GM12878 (cell line): ENCODE measurements around the gene MKX. TPM values are rescaled to one million over a fixed set of nuclear protein-coding genes. Genes with fewer than 3 reads are reported as not detected.

Source experiments
- ATAC-seq: fragments of 200-7000 bp; cut with Tn5 transposase; 3 replicates; pipeline ENCODE4 v1.9.1; 2020; ENCODE audit warnings: mild to moderate bottlenecking, moderate library complexity
- BruUV-seq: library from RNA; stranded (reverse); fragments of 400-500 nt; replicated peaks from 2 replicates; lab custom pipeline; 2021; lab: Mats Ljungman, UMichigan
- CTCF ChIA-PET: fragments of 300-600 bp; sonication (Branson Sonifier 250); formaldehyde crosslinking; extraction: SDS; loops from one replicate; lab custom pipeline; 2021; ENCODE audit warnings: inconsistent platforms; lab: Yijun Ruan, JAX
- POLR2A ChIA-PET: fragments of 350-600 bp; formaldehyde crosslinking; extraction: SDS; loops from one replicate; lab custom pipeline; 2021; ENCODE audit warnings: inconsistent platforms; lab: Charles Lee
- RAD21 ChIA-PET: fragments of 300-600 bp; sonication (Branson Sonifier 250); formaldehyde crosslinking; loops from one replicate; lab custom pipeline; 2023; ENCODE audit warnings: antibody characterized with exemption; ENCODE audit not compliant: unreplicated experiment; lab: Charles Lee
- SMC1A ChIA-PET: fragments of 300-600 bp; sonication (Branson Sonifier 250); formaldehyde crosslinking; loops from one replicate; lab custom pipeline; 2023; ENCODE audit not compliant: unreplicated experiment, uncharacterized antibody; lab: Charles Lee
- DNase-seq: peaks from one replicate; pipeline ENCODE4 v3.0.0-alpha.2; 2011; ENCODE audit warnings: low read depth, low spot score
- FAIRE-seq: peaks from 3 replicates; lab custom pipeline; 2011; peaks lifted over from hg19 to GRCh38; lab: Jason Lieb, UNC
- H2AFZ ChIP-seq: 2 replicates; pipeline ENCODE4 v1.6.0; 2011; ENCODE audit warnings: low read depth, low read length, control low read depth; ENCODE audit not compliant: control insufficient read depth
- H3K27ac ChIP-seq: 2 replicates; pipeline ENCODE4 v1.5.1; 2011; ENCODE audit warnings: control low read depth; ENCODE audit not compliant: control insufficient read depth, insufficient read depth
- H3K27me3 ChIP-seq, 2 experiments: replicated peaks in 1 of 2; 2 replicates each; pipeline versions ENCODE4 v1.6.0 to v1.6.1; 2011; ENCODE audit warnings: low read length in 1 of 2; ENCODE audit not compliant: control insufficient read depth in 2 of 2, insufficient read depth in 2 of 2
- H3K36me3 ChIP-seq, 2 experiments: 2 replicates each; pipeline ENCODE4 v1.5.1; 2011; ENCODE audit warnings: low read length in 1 of 2; ENCODE audit not compliant: control insufficient read depth in 2 of 2, insufficient read depth in 2 of 2
- H3K4me1 ChIP-seq: 2 replicates; pipeline ENCODE4 v1.6.1; 2011; ENCODE audit warnings: mild to moderate bottlenecking, low read length, moderate library complexity, mixed read lengths; ENCODE audit not compliant: control insufficient read depth, insufficient read depth
- H3K4me2 ChIP-seq: 2 replicates; pipeline ENCODE4 v1.6.0; 2011; ENCODE audit warnings: control low read depth; ENCODE audit not compliant: control insufficient read depth, insufficient read depth
- H3K4me3 ChIP-seq: fragments of 200-600 bp; sonication (generic); 2 replicates; pipeline ENCODE4 v1.5.1; 2016
- H3K79me2 ChIP-seq: 2 replicates; pipeline ENCODE4 v1.6.0; 2011; ENCODE audit warnings: low read length; ENCODE audit not compliant: control insufficient read depth, insufficient read depth
- H3K9ac ChIP-seq: 2 replicates; pipeline ENCODE4 v1.8.0; 2011; ENCODE audit warnings: low read length, control low read depth, mixed read lengths; ENCODE audit not compliant: control insufficient read depth, insufficient read depth
- H3K9me3 ChIP-seq: replicated peaks from 3 replicates; pipeline ENCODE4 v1.5.1; 2011; ENCODE audit warnings: mild to moderate bottlenecking, low read length; ENCODE audit not compliant: control insufficient read depth, insufficient read depth
- H4K20me1 ChIP-seq: 2 replicates; pipeline ENCODE4 v1.6.0; 2011; ENCODE audit not compliant: control insufficient read depth, insufficient read depth
- BCLAF1 ChIP-seq: fragments of 450-650 bp; IDR thresholded peaks from 2 replicates; pipeline ENCODE4 v1.6.1; 2017; ENCODE audit warnings: antibody characterized with exemption, mild to moderate bottlenecking, moderate library complexity
- BMI1 ChIP-seq: fragments of 450-650 bp; IDR thresholded peaks from 2 replicates; pipeline ENCODE4 v1.6.1; 2016; ENCODE audit warnings: mild to moderate bottlenecking, moderate library complexity, borderline replicate concordance
- CBFB ChIP-seq: IDR thresholded peaks from 2 replicates; pipeline ENCODE4 v1.6.1; 2016; ENCODE audit warnings: antibody characterized with exemption, low read depth
- CEBPZ ChIP-seq: fragments of 150-350 bp; IDR thresholded peaks from 2 replicates; pipeline ENCODE4 v1.6.1; 2016; ENCODE audit warnings: low read depth, low read length
- ETV6 ChIP-seq, 2 experiments: fragments of 450-650 bp in 1 of 2; IDR thresholded peaks in 1 of 2; conservative IDR thresholded peaks in 1 of 2; 2 replicates each; pipeline ENCODE4 v1.6.1; 2014; ENCODE audit warnings: antibody characterized with exemption in 1 of 2, borderline replicate concordance in 1 of 2, low read depth in 1 of 2, mild to moderate bottlenecking in 1 of 2, moderate library complexity in 1 of 2
- HCFC1 ChIP-seq: fragments of 150-350 bp; IDR thresholded peaks from 2 replicates; pipeline ENCODE4 v1.6.1; 2014; ENCODE audit warnings: low read length
- JUNB ChIP-seq: IDR thresholded peaks from 2 replicates; pipeline ENCODE4 v1.6.1; 2016; ENCODE audit warnings: antibody characterized with exemption, mild to moderate bottlenecking
- KAT2A ChIP-seq: conservative IDR thresholded peaks from 2 replicates; pipeline ENCODE4 v1.6.1; 2011; ENCODE audit warnings: low read depth, low read length; ENCODE audit not compliant: control insufficient read depth
- NFYA ChIP-seq: IDR thresholded peaks from 2 replicates; pipeline ENCODE4 v1.6.1; 2011; ENCODE audit warnings: low read depth, mild to moderate bottlenecking, low read length, improper control_type of control experiment, borderline replicate concordance
- NR2C1 ChIP-seq: fragments of 450-650 bp; IDR thresholded peaks from 2 replicates; pipeline ENCODE4 v1.6.1; 2017; ENCODE audit warnings: antibody characterized with exemption, mild to moderate bottlenecking, moderate library complexity
- PML ChIP-seq: IDR thresholded peaks from 2 replicates; pipeline ENCODE4 v1.6.1; 2012; ENCODE audit warnings: low read length, inconsistent platforms
- PRDM15 ChIP-seq: fragments of 450-650 bp; formaldehyde crosslinking; IDR thresholded peaks from 2 replicates; pipeline ENCODE4 v1.4.0; 2020; ENCODE audit warnings: mild to moderate bottlenecking, moderate library complexity
- SIX5 ChIP-seq: IDR thresholded peaks from 2 replicates; pipeline ENCODE4 v1.6.1; 2011; ENCODE audit warnings: mild to moderate bottlenecking, low read depth, low read length, moderate library complexity; ENCODE audit not compliant: severe bottlenecking
- SRF ChIP-seq, 2 experiments: IDR thresholded peaks; 2 replicates each; pipeline ENCODE4 v1.6.1; 2011; ENCODE audit warnings: low read depth in 2 of 2, low read length in 2 of 2, mild to moderate bottlenecking in 1 of 2, moderate library complexity in 1 of 2
- WGBS: methylation state at CpG from one replicate; pipeline ENCODE4 v1.1.6; 2016; ENCODE audit warnings: low lambda C conversion rate; ENCODE audit not compliant: insufficient replicate concordance, insufficient coverage; ENCODE audit errors: missing lambda C conversion rate; 5-methylcytosine and 5-hydroxymethylcytosine counted together
- in situ Hi-C: fragments of 300-500 bp; cut with MboI; formaldehyde crosslinking; loops from 9 replicates; pipeline ENCODE4 v1.14.3; 2018; ENCODE audit warnings: mixed read lengths
- intact Hi-C: fragments of 100-400 bp; cut with micrococcal nuclease; formaldehyde crosslinking; loops from one replicate; pipeline ENCODE4 v1.14.2; 2022; ENCODE audit not compliant: unreplicated experiment
- polyA plus RNA-seq, 11 experiments: library from polyadenylated mRNA; depleted of rRNA in 4 of 11; unstranded in 6 of 11; stranded (reverse) in 5 of 11; fragments of >200 nt; fragmentation: Nextera tagmentation in 4 of 11; fragmentation: Illumina TruSeq in 1 of 11; extraction: Ambion mirVana in 4 of 11; extraction: Trizol in 1 of 11; gene quantifications; 1 replicate in 1 of 11; 2 replicates in 10 of 11; pipeline versions ENCODE4 v1.2.1 to v1.2.3, GENCODE V29; 2011 to 2016; ENCODE audit warnings: inconsistent platforms in 2 of 11, missing spikeins in 2 of 11, low read depth in 1 of 11
- total RNA-seq, 4 experiments: library from RNA; depleted of rRNA in 3 of 4; stranded (reverse); fragments of >200 nt in 3 of 4; fragmentation: Illumina TruSeq in 1 of 4; extraction: Trizol in 1 of 4; gene quantifications; 2 replicates each; pipeline versions ENCODE4 v1.2.1 to v1.2.3, GENCODE V29; 2013 to 2021

The MKX gene
- total and polyA plus RNA-seq, 10 of the 15 experiments (the other 5 are each of a cell fraction or from before 2014, with no cell fraction given) = not detected

- Histone ChIP-seq H3K4me1 (no peaks in the 10 kb centered on the region), H3K9me3 (no peaks in the 10 kb centered on the region), H2AFZ (no peak overlapping the region), H3K27ac (no peak overlapping the region), H3K27me3 (no peaks in the 10 kb centered on the region; a peak in 2 of 4 replicates), H3K9ac (no peak overlapping the region), H3K4me2 (no peak overlapping the region), H3K4me3 (no peak overlapping the region), H3K36me3 (no peaks in the 10 kb centered on the region), H4K20me1 (no peaks in the 10 kb centered on the region), H3K79me2 (no peaks in the 10 kb centered on the region)
- ATAC-seq (no peak), FAIRE-seq (no peak), DNase-seq (no peak)
- RAD21 ChIA-PET = no interaction called here
- 11% methylated on average over 5 of the region's 5 CpGs for WGBS
- POLR2A ChIA-PET = no interaction called here
- in situ Hi-C loops (no loop called here), intact Hi-C loops (no loop called here)
- no TSS peak for BruUV-seq
- CTCF ChIA-PET = interaction anchor here (1.1 kb wide), 1 partner anchor 622 kb away, joined by 3 read pairs; no protein-coding TSS in a partner anchor
- SMC1A ChIA-PET = no interaction called here
- TF ChIP-seq PML = no peak
- TF ChIP-seq SRF (IDR thresholded peaks at IDR 0.05; ENCODE audit: low read depth in 2 of 2, low read length in 2 of 2) = no peak
- TF ChIP-seq NR2C1 = no peak
- no peak for TF ChIP-seq KAT2A
- no peak for TF ChIP-seq CEBPZ
- TF ChIP-seq HCFC1 = no peak
- TF ChIP-seq ETV6 (conservative IDR thresholded peaks at IDR 0.05 in 1 of 2, IDR thresholded peaks at IDR 0.05 in 1 of 2; ENCODE audit: borderline replicate concordance in 1 of 2, low read depth in 1 of 2) = no peak
- no peak for TF ChIP-seq PRDM15 (CRISPR knock-in tag)
- no peak for TF ChIP-seq JUNB
- no peak for TF ChIP-seq CBFB
- no peak for TF ChIP-seq SIX5
- no peak for TF ChIP-seq NFYA
- no peak for TF ChIP-seq BMI1
- no peak for TF ChIP-seq BCLAF1
Measured at GRCh38 chr10:27760867-27761266, 15.2 kb upstream of the MKX start.
